HG03064 (cell line): ENCODE data around the gene OTOA.
"Not testable (repeated sequence)": the region's sequence is repeated elsewhere in the genome, so short reads cannot be mapped to it uniquely, and the experiment has no call there.

Experiments
- ATAC-seq: cut with Tn5 transposase; IDR thresholded peaks from one replicate; pipeline ENCODE4 v1.9.1; 2021; ENCODE audit warnings: low read depth; ENCODE audit not compliant: unreplicated experiment

OTOA gene

GRCh38 chr16:21663889-21664647 lies at the start of gene OTOA:
TSS of gene OTOA (plus strand) at chr16:21663968. CDS start at chr16:21678515, 14,547 bp downstream.
- ATAC-seq = no peak

- ATAC-seq = no peak
These were observed 48.9 kb upstream of the OTOA start for GRCh38 chr16:21614896-21615295.

GRCh38 chr16:21617607-21618006 lies 46.2 kb upstream of the OTOA start:
- no peak for ATAC-seq

GRCh38 chr16:21618281-21618680 lies 45.5 kb upstream of the OTOA start:
- no peak for ATAC-seq

- ATAC-seq = no peak
These were observed 43.9 kb upstream of the OTOA start for GRCh38 chr16:21619765-21620425.

- ATAC-seq = no peak
These were observed 43.2 kb upstream of the OTOA start for GRCh38 chr16:21620592-21620991.

- no peak for ATAC-seq
These were observed 41.2 kb upstream of the OTOA start for GRCh38 chr16:21622545-21622944.

- ATAC-seq = no peak
These were observed 38.7 kb upstream of the OTOA start for GRCh38 chr16:21625026-21625425.

GRCh38 chr16:21626659-21627277 lies 37.0 kb upstream of the OTOA start:
- ATAC-seq = no peak

GRCh38 chr16:21628121-21628726 lies 35.5 kb upstream of the OTOA start:
- ATAC-seq = no peak

- ATAC-seq = no peak
These were observed 35.0 kb upstream of the OTOA start for GRCh38 chr16:21628772-21629171.

GRCh38 chr16:21629616-21630539 lies 33.9 kb upstream of the OTOA start:
- not testable (repeated sequence) for ATAC-seq

- not testable (repeated sequence) for ATAC-seq
These were observed 32.9 kb upstream of the OTOA start for GRCh38 chr16:21630866-21631265.

- ATAC-seq = not testable (repeated sequence)
These were observed 32.4 kb upstream of the OTOA start for GRCh38 chr16:21631376-21631775.

- not testable (repeated sequence) for ATAC-seq
These were observed 31.7 kb upstream of the OTOA start for GRCh38 chr16:21631951-21632575.

- no peak for ATAC-seq
These were observed 29.6 kb upstream of the OTOA start for GRCh38 chr16:21634216-21634615.

GRCh38 chr16:21635694-21636093 lies 28.1 kb upstream of the OTOA start:
- ATAC-seq = not testable (repeated sequence)

GRCh38 chr16:21637032-21637968 lies 26.5 kb upstream of the OTOA start:
- no peak for ATAC-seq

GRCh38 chr16:21638573-21638975 lies 25.2 kb upstream of the OTOA start:
- ATAC-seq = no peak
